ENCODE data around the gene LCE2D. TPM values are rescaled to one million over a fixed set of nuclear protein-coding genes. Genes with fewer than 3 reads are reported as not detected.
A peak's percentile ranks its signal among the peaks of the same experiment; 100 is the strongest.

The LCE2D gene
- polyA plus RNA-seq, 1 donor (not counting 4 experiments of a cell fraction or from before 2014, with no cell fraction given), result not detected

GRCh38 chr1:152697701-152698600, 34.8 kb downstream of the LCE2D start, which contains the start of gene LCE2A:
Gene LCE2A, plus strand, starts transcription at chr1:152698345. Its CDS starts 557 bp downstream, at chr1:152698902.
- no peak for TF ChIP-seq CTCF (optimal IDR thresholded peaks at IDR 0.05 in 1 of 3, IDR thresholded peaks at IDR 0.05 in 1 of 3, conservative IDR thresholded peaks at IDR 0.05 in 1 of 3; ENCODE audit: extremely low read depth in 1 of 3, insufficient read depth in 2 of 3, low read length in 3 of 3)
- Histone ChIP-seq H3K4me1 (ENCODE audit: control insufficient read depth, extremely low read depth, insufficient read depth, low read length) (no peaks in the 10 kb centered on the region), H3K27me3 (ENCODE audit: control insufficient read depth, extremely low read depth, insufficient read depth, low read length) (no peaks in the 10 kb centered on the region), H4K20me1 (ENCODE audit: control insufficient read depth, extremely low read depth, insufficient read depth, low read length) (no peaks in the 10 kb centered on the region), H3K4me3 (ENCODE audit: control insufficient read depth in 2 of 3, extremely low read depth in 1 of 3, insufficient read depth in 2 of 3, low read depth in 1 of 3, low read length in 3 of 3) (no peak within 1 kb of the TSS), H3K9me1 (ENCODE audit: control insufficient read depth, extremely low read depth, insufficient read depth, low read length) (no peaks in the 10 kb centered on the region), H3K36me3 (ENCODE audit: control insufficient read depth in 2 of 2, extremely low read depth in 1 of 2, insufficient read depth in 2 of 2, low read length in 2 of 2) (no peaks in the 10 kb centered on the region), H3K4me2 (ENCODE audit: control insufficient read depth, extremely low read depth, insufficient read depth, low read depth, low read length) (no peak within 1 kb of the TSS), H3K9ac (ENCODE audit: control insufficient read depth, extremely low read depth, insufficient read depth, low read length) (no peak within 1 kb of the TSS), H3K27ac (ENCODE audit: control insufficient read depth, insufficient read depth, low read length) (no peak within 1 kb of the TSS), H3K9me3 (ENCODE audit: control insufficient read depth, low read depth, low read length) (no peaks in the 10 kb centered on the region), H2AFZ (ENCODE audit: control insufficient read depth, low read length) (peak within 1 kb of the TSS; percentile 8), H3K79me2 (ENCODE audit: control insufficient read depth, insufficient read depth, low read length) (no peaks in the 10 kb centered on the region)
- dilution Hi-C loops (cut with MboI; ENCODE audit: extremely low pct_ligation_motif_present, low sequenced_read_pairs), result no loop called here
- FAIRE-seq (no peak), DNase-seq (ENCODE audit: low read depth, low spot score) (no peak)

- dilution Hi-C loops (cut with MboI; ENCODE audit: extremely low pct_ligation_motif_present, low sequenced_read_pairs), result no loop called here
- H3K4me1 ChIP-seq (ENCODE audit: control insufficient read depth, extremely low read depth, insufficient read depth, low read length), result no peaks in the 10 kb centered on the region
- TF ChIP-seq CTCF (optimal IDR thresholded peaks at IDR 0.05 in 1 of 3, IDR thresholded peaks at IDR 0.05 in 1 of 3, conservative IDR thresholded peaks at IDR 0.05 in 1 of 3; ENCODE audit: extremely low read depth in 1 of 3, insufficient read depth in 2 of 3, low read length in 3 of 3) (no peak), EZH2 (IDR thresholded peaks at IDR 0.05; ENCODE audit: low read length) (no peak)
- no peak overlapping the region for H3K27ac ChIP-seq (ENCODE audit: control insufficient read depth, insufficient read depth, low read length)
- H2AFZ ChIP-seq (ENCODE audit: control insufficient read depth, low read length), result no peak overlapping the region
- no peaks in the 10 kb centered on the region for H3K9me1 ChIP-seq (ENCODE audit: control insufficient read depth, extremely low read depth, insufficient read depth, low read length)
- no peaks in the 10 kb centered on the region for H3K79me2 ChIP-seq (ENCODE audit: control insufficient read depth, insufficient read depth, low read length)
- H3K9me3 ChIP-seq (ENCODE audit: control insufficient read depth, low read depth, low read length), result no peaks in the 10 kb centered on the region
- H3K27me3 ChIP-seq (ENCODE audit: control insufficient read depth, extremely low read depth, insufficient read depth, low read length), result no peaks in the 10 kb centered on the region
- no peak for FAIRE-seq
- no peak for DNase-seq (ENCODE audit: low read depth, low spot score)
- H3K36me3 ChIP-seq (ENCODE audit: control insufficient read depth in 2 of 2, extremely low read depth in 1 of 2, insufficient read depth in 2 of 2, low read length in 2 of 2), result no peaks in the 10 kb centered on the region
- no peak overlapping the region for H3K9ac ChIP-seq (ENCODE audit: control insufficient read depth, extremely low read depth, insufficient read depth, low read length)
- no peak overlapping the region for H3K4me3 ChIP-seq (ENCODE audit: control insufficient read depth in 2 of 3, extremely low read depth in 1 of 3, insufficient read depth in 2 of 3, low read depth in 1 of 3, low read length in 3 of 3)
- H3K4me2 ChIP-seq (ENCODE audit: control insufficient read depth, extremely low read depth, insufficient read depth, low read depth, low read length), result no peak overlapping the region
- no peaks in the 10 kb centered on the region for H4K20me1 ChIP-seq (ENCODE audit: control insufficient read depth, extremely low read depth, insufficient read depth, low read length)
Measured at GRCh38 chr1:152699746-152700145, 36.6 kb downstream of the LCE2D start.

Measured in keratinocyte (primary cell).